Hematopoietic multipotent progenitor cell treated with erythropoietin and hydrocortisone succinate and interleukin-3 and kit ligand, for 4 days (in vitro differentiated cells): ENCODE measurements around the gene NOL3.

ENCODE experiments used
- DNase-seq: peaks from one replicate; pipeline ENCODE4 v3.0.0-alpha.2; 2015

Gene NOL3

GRCh38 chr16:67155295-67156142, 14.8 kb upstream of the NOL3 start:
- peak; percentile 86 for DNase-seq

- no peak for DNase-seq
Measured at GRCh38 chr16:67156143-67156844, 14.0 kb upstream of the NOL3 start.

GRCh38 chr16:67157106-67157748, 13.1 kb upstream of the NOL3 start:
- DNase-seq: no peak

GRCh38 chr16:67157892-67158635, 12.3 kb upstream of the NOL3 start:
- no peak for DNase-seq

- DNase-seq: peak; percentile 64
Measured at GRCh38 chr16:67158637-67159600, 11.4 kb upstream of the NOL3 start.

GRCh38 chr16:67161595-67162058, 8.7 kb upstream of the NOL3 start:
- DNase-seq: no peak

- DNase-seq: peak; percentile 53
Measured at GRCh38 chr16:67162506-67163163, 7.7 kb upstream of the NOL3 start.

GRCh38 chr16:67163164-67163998, 7.0 kb upstream of the NOL3 start:
- peak; percentile 66 for DNase-seq

GRCh38 chr16:67163999-67164558, 6.3 kb upstream of the NOL3 start:
- DNase-seq: no peak

- peak; percentile 47 for DNase-seq
Measured at GRCh38 chr16:67164599-67165061, 5.7 kb upstream of the NOL3 start, which contains the start of gene HSF4. HSF4 (plus strand) TSS chr16:67164745; CDS start chr16:67164812, 67 bp downstream.

GRCh38 chr16:67165121-67166078, 4.9 kb upstream of the NOL3 start:
- peak; percentile 46 for DNase-seq

GRCh38 chr16:67166110-67166547, 4.2 kb upstream of the NOL3 start:
- DNase-seq: no peak

- no peak for DNase-seq
Measured at GRCh38 chr16:67166598-67167168, 3.7 kb upstream of the NOL3 start.

GRCh38 chr16:67167588-67167987, 2.8 kb upstream of the NOL3 start:
- DNase-seq: no peak

- no peak for DNase-seq
Measured at GRCh38 chr16:67169011-67169451, 1.3 kb upstream of the NOL3 start.

- peak; percentile 72 for DNase-seq
Measured at GRCh38 chr16:67169642-67170167, 633 bp upstream of the NOL3 start.

- DNase-seq: no peak
Measured at GRCh38 chr16:67170949-67171649, 761 bp downstream of the NOL3 start.
